ENCODE results near the gene ACOX3. TPM values are rescaled to one million over a fixed set of nuclear protein-coding genes. Genes with fewer than 3 reads are reported as not detected.

The ACOX3 gene
- total RNA-seq, 4 donors from 2014 or later = 17.3 to 36.0 (median 24.5) TPM

- peaks cover 0 to 87% (median 0%) of the 10 kb centered on the region in 3 donors for H3K36me3 ChIP-seq
These were observed 61.7 kb downstream of the ACOX3 start for GRCh38 chr4:8378776-8379175.

DNA sequence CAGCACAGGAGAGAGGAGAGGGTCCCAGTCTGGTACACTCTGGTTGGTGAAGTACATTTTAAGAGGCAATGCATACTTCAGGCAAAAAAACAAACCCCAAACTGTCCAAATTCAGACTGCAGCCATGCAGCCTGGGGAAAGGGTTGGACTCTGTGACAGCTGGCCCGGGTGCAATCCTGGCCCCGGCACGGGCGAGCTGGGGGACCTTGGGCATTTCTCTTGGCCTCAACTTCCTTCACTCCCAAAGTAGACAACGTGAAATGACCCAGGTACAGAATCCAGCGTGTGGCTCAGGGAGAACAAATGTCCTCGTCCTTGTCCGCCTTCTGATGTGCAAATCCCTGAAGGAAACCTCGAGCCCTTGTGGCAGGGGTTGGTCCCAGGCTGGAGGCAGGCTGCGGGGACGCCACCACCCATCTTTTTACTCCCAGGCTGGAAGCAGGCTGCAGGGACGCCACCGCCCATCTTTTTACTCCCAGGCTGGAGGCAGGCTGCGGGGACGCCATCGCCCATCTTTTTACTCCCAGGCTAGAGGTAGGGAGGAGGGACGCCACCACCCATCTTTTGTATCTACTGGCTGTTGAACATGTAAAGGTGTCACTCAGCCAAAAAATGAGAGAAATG, 62.3 kb downstream of the ACOX3 start:
- no peak for TF ChIP-seq EP300 (IDR thresholded peaks at IDR 0.05)
- TF ChIP-seq POLR2A (IDR thresholded peaks at IDR 0.05) = no peak
- TF ChIP-seq CTCF (IDR thresholded peaks at IDR 0.05) = no peak
- DNase-seq (ENCODE audit: low spot score in 2 of 2) = no peak
- Histone ChIP-seq H3K27ac (no peak overlapping the region), H3K4me1 (no peaks in the 10 kb centered on the region), H3K9me3 (no peaks in the 10 kb centered on the region), H3K36me3 (peaks cover 0 to 87% (median 0%) of the 10 kb centered on the region in 3 donors), H3K27me3 (no peaks in the 10 kb centered on the region), H3K4me3 (no peak overlapping the region)
- WGBS, 2 donors = 86 to 90% methylated on average over 16 to 17 of the region's 17 CpGs

More at GRCh38 chr4:8378776-8379175, 61.7 kb downstream of the ACOX3 start:
- Histone ChIP-seq H3K27me3 (no peaks in the 10 kb centered on the region), H3K9me3 (no peaks in the 10 kb centered on the region), H3K27ac (no peak overlapping the region), H3K4me1 (peaks cover 0 to 5% (median 0%) of the 10 kb centered on the region in 4 donors), H3K4me3 (no peak overlapping the region)
- no peak for TF ChIP-seq POLR2A (IDR thresholded peaks at IDR 0.05)
- no peak for TF ChIP-seq CTCF (IDR thresholded peaks at IDR 0.05)
- TF ChIP-seq EP300 (IDR thresholded peaks at IDR 0.05) = no peak
- DNase-seq (ENCODE audit: low spot score in 2 of 2) = no peak
- WGBS, 2 donors = 73 to 83% methylated on average over 9 of the region's 9 CpGs

DNA sequence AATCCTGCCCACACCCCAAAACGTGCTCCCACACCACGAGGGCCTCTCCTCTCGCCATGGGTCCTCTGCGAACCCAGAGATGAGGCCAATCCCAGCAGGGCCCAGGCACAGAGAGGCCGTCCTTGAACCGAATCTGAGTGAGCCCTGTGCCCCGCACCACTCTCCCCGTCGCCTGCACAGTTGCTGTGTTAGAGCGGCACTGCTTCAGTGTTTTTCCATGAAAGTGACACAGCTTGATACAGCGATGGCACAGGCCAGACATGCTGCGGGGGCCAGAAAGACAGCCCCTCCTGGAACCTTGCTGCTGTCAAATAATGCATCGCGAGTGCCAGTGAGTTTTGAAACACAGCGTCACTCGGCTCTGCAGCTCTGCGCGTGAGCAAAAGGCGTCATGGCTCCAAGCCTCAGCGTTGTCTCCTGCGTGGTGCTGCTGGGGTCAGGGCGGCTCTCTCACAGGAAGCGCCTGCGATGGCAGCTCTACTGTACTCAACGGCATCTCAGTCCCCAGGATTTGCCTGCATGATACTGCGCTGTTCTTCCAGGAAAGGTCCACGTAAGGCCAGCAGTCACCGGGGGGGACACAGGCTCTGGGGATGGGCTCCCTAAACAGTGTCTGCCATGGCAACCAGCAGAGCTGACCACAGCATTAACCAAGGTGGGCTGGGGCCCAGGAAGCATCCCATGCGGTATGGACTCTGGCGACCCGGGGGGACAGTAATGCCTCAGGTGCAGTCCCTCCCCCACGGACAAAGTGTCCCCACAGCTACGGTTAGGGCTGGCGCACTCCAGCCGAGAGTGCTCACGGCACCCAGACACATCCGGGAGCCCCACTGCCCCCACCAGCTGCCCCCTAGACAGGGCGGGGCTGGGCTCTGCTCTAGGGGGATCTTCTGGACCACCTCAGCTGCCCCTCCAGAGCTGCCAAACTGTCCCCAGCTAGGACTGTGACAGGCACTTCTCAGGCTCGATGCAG, 63.1 kb downstream of the ACOX3 start:
- TF ChIP-seq EP300 (IDR thresholded peaks at IDR 0.05) (no peak), CTCF (IDR thresholded peaks at IDR 0.05) (no peak), POLR2A (IDR thresholded peaks at IDR 0.05) (no peak)
- Histone ChIP-seq H3K27me3 (no peaks in the 10 kb centered on the region), H3K27ac (no peak overlapping the region), H3K4me1 (no peaks in the 10 kb centered on the region), H3K36me3 (peaks cover 0 to 91% (median 0%) of the 10 kb centered on the region in 3 donors), H3K9me3 (no peaks in the 10 kb centered on the region), H3K4me3 (no peak overlapping the region)
- WGBS, 2 donors = 88 to 89% methylated on average over 34 to 39 of the region's 39 CpGs
- DNase-seq (ENCODE audit: low spot score in 2 of 2) = no peak

DNA sequence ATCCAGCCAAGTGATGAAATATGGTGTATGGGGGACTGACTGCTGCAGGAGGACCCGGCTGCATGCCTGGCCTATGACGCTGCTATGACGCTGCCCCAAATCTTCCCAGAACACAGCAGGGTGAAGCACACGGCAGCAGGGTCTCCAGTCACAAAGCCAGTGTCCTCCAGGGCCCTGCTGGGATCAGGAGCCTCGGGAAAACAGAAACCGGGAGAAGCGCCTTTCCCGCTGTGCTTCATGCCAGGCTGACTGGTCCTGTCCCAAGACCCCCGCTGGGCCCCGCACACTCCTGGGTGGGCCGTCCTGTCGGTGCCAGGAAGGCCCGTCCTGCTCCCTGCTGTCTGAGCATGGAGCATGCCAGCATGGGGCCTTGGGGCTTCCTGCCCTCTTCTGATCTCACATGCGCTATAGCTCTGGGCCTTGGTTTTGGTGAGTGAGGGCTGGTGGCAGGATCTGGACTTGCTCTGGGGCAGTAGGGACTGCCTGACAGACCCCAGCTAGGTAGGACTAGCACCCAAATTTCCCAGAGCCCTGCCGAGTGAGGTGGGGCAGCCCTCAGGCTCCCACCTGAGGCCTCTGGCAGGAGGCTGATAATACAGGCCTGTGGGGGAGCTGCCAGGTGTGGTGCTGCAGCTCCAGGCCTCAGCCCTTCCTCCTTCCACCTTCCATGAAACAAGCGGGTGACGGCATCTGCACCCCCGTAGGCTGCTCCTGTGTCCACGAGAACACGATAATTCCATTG, 64.0 kb downstream of the ACOX3 start:
- Histone ChIP-seq H3K4me1 (no peaks in the 10 kb centered on the region), H3K27ac (no peak overlapping the region), H3K27me3 (no peaks in the 10 kb centered on the region), H3K36me3 (peaks cover 0 to 91% (median 0%) of the 10 kb centered on the region in 3 donors), H3K4me3 (no peak overlapping the region), H3K9me3 (no peaks in the 10 kb centered on the region)
- 82 to 86% methylated on average over 18 to 19 of the region's 20 CpGs for WGBS, 2 donors
- DNase-seq (ENCODE audit: low spot score in 2 of 2) = no peak
- no peak for TF ChIP-seq EP300 (IDR thresholded peaks at IDR 0.05)

DNA sequence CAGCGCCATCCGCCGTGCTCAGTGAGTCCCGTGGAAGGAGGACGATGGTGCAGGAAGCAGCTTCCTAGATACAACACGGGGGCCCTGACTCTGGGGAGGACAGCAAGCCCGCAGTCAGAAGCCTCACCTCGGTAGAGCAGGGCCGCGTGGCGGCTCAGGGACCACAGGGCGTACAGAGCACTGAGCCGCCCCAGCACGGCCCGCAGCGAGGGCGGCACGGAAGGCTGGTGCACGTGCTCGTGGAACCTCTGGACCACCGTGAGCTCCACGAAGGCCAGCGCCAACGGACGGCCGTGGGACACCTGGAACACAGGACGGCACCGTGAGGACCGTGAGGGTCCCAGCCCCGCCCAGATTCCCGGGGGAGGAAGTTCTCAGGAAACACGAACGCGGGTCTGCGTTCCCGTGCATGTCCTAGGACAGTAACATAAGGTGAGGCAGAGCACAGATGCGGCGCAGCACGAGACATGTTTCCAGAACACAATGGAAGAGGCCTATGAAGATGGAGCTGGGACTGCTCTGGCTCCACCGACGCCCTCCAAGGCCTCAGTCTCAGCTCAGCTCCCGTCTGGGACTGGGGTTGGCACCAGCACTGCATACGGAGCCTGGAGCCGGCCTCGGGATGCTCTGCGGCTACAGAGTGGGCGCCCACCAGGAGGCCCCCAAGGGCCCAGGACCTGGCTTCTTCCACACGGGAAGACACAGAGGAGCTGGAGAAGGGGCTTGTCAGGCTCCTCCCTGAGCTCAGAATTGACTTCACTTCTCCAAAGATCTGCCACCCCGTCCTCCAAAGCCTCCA, 65.5 kb downstream of the ACOX3 start:
- peaks cover 0 to 89% (median 0%) of the 10 kb centered on the region in 3 donors for H3K36me3 ChIP-seq
- no peak for TF ChIP-seq EP300 (IDR thresholded peaks at IDR 0.05)
- no peak for TF ChIP-seq POLR2A (IDR thresholded peaks at IDR 0.05)
- TF ChIP-seq CTCF (IDR thresholded peaks at IDR 0.05) = no peak
- H3K27me3 ChIP-seq = no peaks in the 10 kb centered on the region
- no peak overlapping the region for H3K4me3 ChIP-seq
- H3K4me1 ChIP-seq = no peaks in the 10 kb centered on the region
- WGBS, 2 donors = 88 to 92% methylated on average over 44 to 45 of the region's 49 CpGs
- no peaks in the 10 kb centered on the region for H3K9me3 ChIP-seq
- no peak for DNase-seq (ENCODE audit: low spot score in 2 of 2)
- H3K27ac ChIP-seq = no peak overlapping the region
